ENCODE measurements around the gene NUMA1.

NUMA1 gene

DNA sequence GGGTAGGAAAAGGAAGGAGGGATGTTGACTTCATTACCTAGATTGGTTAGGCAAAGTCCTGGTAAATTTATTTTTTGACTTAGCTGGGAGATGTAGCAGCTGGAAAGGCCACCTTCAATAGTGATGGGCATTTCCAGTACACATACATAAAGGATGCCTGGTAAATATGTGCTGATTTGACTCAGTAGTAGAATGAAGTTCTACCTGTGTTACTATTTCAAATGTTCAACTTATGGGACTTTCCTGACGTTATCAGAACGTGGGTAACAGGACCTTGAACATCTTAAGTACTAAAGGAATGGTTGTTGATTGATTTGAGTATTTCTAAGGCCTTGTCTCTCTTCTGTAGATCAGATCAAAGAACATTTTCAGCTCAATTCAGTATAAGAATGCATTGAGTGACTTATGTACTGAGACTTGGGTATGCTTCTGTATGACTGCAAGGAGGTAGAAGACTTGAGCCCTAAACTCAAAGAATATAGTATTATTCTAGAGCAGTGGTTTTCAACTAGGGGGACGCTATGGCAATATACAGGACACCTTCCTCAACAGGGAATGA is 124.4 kb downstream of the NUMA1 start:
- DNase-seq: no peak
